Superior temporal gyrus (tissue), 1 donor: ENCODE results near the gene POU5F1.
"Not testable (repeated sequence)": the region's sequence is repeated elsewhere in the genome, so short reads cannot be mapped to it uniquely, and the experiment has no call there.

Experiments
- DNase-seq: peaks from one replicate; pipeline ENCODE4 v3.0.0-alpha.2; 2016; ENCODE audit errors: extremely low spot score

POU5F1 gene

DNA sequence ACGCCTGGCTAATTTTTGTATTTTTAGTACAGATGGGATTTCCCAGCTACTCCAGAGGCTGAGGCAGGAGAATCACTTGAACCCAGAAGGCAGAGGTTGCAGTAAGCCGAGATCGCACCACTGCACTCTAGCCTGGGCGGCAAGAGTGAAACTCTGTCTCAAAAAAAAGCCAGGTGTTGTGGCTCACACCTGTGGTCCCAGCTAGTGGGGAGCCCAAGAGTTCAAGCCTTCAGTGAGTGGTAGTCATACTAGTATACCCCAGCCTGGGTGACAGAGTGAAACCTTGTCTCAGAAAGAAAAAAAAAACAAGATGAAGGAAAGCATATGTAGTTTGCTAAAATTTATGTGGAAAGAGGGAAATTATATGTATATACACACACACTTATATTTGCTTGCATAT lies 20.0 kb upstream of the POU5F1 start:
- DNase-seq: no peak

DNA sequence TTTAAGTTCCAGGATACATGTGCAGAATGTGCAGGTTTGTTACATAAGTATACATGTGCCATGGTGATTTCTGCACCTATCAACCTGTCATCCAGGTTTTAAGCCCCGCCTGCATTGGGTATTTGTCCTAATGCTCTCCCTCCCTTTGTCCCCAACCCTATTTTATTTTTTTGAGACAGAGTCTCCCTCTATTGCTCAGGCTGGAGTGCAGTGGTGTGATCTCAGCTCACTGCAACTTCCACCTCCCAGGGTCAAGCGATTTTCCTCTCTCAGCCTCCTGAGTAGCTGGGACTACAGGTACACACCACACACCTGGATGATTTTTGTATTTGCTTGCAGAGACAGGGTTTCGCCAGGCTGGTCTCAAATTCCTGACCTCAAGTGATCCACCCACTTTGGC lies 18.7 kb upstream of the POU5F1 start:
- not testable (repeated sequence) for DNase-seq

DNA sequence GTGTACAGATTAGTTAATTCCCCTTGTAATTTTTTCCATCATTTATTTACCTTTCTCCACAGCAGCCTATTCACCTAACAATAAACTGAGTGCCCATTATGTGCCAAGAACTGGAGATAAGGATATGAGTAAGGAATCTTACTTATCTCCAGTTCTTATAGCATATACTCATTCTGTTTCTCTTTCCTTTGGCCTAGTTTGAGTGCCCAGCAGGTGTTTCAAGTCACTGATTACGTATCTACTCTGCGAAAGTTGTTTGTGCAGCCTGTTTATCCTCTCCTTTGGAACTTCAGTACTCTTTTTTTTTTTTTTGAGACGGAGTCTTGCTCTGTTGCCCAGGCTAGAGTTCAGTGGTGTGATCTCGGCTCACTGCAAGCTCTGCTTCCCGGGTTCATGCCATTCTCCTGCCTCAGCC lies 17.3 kb upstream of the POU5F1 start:
- no peak for DNase-seq

DNA sequence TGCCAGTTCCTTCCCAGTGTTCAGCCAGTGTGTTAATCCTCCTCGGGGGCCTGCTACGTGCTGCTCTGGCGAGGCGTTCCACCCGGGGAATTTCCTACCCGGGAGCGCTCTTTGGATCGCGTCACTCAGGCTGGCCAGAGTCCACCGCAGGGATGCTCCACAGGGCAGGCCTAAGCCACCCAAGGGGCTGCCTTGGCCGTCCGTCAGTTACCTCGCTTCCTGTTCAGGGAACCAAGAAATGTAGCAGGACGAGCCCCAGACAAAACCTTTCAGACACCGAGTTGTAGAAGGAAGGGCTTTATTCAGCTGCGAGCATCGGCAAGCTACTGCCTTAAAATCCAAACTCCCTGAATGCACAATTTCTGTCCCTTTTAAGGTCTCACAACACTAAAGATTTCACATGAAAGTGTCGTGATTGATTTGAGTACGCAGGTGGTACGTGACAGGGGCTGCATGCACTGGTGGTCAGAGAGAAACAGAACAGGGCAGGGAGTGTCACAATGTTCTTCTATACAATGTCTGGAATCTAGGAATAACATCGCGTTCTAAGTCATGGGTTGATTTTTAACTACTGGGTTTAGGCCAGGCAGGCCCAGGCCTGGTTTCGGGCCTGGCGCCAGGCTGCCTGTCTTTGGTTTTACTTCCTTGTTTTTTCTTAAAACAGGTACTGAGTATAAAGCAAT lies 15.7 kb upstream of the POU5F1 start:
- DNase-seq: no peak

DNA sequence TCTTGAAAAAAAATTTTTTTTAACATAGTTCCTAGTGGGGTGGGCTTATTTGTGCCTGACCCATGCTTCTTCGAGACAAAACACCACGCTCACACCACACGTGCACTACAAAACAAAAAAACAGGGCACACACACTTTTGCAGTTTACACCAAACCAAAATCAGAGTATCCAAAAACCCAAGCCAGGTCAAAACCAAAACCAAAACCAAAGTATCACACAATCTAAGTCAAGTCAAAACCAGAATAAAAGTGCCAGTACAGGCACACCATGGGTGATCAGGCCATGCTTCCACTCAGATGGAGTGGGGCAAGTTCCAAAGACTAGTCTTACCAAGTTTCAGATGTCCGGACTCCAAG lies 15.2 kb upstream of the POU5F1 start:
- DNase-seq: not testable (repeated sequence)

DNA sequence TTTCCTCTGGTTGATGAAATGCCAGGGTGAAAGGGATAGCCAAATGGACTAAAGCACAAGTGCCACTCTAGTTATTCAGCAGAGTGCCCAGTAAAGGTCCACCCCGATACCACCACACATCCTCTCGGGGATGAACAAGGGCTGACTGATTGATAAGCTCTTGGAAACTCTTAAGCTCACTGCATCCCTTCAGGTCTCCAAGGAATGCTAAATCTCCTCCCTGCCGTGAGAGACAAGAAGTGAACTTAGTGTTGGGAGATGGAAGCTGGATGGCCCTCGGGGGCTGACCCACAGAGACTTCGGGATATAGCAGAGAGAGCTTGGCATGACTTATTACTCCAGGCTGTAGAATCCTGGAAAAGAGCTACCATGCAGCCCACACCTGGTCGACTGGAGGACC lies 13.4 kb upstream of the POU5F1 start:
- DNase-seq: not testable (repeated sequence)

DNA sequence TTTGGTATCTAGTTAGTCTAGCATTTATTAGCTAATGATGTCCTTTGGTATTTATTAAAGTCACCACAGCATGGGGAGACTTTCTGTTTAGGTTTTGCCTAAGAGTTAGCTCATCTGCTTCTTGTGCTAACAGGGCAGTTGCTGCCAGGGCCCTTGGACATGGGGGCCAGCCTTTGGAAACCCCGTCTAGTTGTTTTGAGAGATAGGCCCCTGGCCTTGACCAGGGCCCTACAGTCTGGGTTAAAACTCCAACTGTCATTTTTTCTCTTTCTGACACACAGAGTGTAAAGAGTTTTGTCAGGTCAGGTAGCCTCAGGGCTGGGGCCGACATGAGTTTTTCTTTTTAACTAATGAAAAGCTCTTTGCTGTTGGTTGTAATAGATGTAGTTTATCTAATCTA lies 12.8 kb upstream of the POU5F1 start:
- DNase-seq: not testable (repeated sequence)

DNA sequence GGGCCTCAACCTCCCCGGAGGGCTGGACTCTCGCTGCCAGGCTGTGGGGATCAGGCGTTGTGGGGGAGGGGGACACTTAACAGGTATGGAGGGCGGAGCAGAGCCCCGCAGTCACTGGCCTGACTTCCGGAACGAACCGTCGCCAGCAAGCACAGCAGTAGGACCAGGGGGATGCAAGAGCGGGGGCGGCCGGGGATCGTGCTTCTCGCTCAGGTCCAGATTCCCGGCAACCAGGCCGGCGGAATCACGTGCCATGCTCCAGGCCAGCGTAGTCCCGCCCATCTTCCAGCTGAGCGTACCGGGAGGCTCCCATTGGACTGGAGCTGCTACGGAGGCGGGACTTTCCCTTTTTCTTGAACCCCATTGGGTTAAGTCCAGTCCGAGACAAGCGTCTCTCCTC lies 10.0 kb upstream of the POU5F1 start:
- DNase-seq: peak; percentile 48

DNA sequence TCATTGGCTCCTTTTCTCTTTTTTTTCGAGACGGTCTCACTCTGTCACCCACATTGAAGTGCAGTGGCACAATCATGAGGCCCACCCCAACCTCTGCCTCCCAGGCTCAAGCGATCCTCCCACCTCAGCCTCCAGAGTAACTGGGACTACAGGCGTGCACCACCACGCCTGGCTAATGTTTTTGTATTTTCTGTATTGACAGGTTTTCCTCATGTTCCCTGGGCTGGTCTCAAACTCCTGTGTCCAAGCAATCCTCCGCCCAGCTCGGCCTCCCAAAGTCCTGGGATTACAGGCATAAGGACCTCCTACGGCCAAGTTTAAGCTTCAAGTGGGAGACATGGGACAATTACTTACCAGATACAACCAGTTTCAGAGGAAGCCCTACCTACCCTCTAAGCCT lies 9.4 kb upstream of the POU5F1 start:
- DNase-seq: no peak

DNA sequence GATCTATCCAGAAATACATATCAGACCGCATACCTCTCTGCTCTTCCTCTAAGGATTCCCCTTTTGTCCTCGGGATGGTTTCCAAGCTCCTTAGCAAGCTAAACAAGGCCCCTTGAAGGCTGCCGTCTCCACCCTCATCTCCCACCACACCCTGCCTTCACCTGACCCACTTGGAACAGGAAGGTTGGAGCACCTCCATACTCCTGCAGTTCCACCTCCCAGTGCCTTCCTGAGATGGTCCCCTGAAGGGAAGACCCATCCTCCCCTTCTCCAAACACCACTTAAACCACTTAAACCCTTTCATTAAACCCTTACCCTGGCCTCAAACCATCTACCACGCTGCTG lies 8.5 kb upstream of the POU5F1 start:
- DNase-seq: no peak

DNA sequence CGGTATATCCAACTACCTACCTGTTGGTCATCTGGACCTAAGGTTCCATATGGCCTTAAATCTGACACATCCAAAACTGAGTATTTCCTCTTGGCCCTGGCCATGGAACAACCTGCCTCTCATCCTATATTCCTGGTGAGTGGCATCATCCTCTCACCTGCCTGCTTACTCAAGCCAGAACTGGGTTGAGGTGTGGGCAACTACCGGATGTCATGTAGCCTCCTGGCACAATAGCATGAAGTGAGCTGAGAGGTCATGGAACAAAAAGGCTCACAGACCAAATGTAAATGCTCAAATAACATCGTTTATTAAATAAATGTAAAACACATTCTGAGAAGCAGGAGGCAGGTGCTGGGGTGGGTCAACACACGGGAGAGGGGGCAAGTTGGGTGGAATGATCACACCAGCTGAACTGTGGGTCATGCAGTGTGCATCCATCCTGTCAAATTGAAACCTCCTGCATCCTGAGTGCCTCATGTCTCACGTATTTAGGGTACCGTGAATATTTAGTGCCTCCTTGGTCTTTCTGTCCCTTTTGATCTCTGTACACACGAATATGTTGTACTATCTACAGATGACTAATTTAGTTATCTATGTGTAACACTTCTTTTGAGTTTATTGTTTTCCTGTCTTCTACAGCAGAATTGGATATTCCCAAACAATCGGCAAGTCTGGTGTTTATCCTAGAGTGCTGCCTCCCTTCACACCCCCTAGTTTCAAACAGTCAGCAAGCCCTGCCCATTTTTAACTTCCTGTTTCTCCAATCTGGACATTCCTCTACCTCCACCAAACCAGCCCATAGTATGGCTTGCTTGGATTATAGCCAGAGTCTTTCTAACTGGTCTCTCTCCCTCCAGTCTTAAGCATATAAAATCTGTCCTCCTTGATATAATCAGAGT lies 7.9 kb upstream of the POU5F1 start:
- DNase-seq: no peak

DNA sequence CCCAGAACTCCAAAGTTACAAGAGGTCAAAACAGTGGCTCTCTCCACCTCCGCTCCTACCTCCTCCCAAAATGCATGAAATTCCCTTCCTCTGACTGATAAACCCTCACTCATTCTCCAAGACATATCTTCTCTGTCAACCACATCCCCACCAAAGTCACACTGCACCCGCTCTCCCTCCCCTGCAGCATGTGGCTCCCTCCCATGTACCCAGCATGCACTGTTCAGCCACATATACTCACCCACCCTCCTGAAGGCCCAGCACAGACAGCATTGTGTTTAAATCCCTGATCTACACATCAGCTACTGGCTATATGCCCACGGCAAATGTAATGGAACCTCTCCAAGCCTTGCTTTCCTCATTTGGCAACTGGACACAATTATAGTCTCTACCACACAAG lies 5.5 kb upstream of the POU5F1 start:
- DNase-seq: no peak

DNA sequence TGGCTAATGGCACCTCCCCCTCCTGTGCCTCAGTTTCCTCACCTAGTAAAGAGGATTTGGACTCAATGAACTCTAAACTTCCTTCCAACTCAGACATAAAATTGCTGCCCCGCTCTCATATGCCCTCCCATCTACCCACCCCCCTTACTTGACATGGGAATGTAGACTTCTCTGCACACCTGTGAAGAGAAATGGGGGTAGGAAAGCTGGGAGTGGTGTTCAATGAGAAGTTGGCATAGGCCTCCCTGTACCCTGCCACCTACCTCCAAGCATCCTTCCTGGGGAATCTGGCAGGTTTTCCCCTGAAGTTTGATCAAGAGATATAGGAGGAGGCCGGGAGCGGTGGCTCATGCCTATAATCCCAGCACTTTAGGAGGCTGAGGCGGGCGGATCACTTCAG lies 3.9 kb upstream of the POU5F1 start:
- DNase-seq: no peak

DNA sequence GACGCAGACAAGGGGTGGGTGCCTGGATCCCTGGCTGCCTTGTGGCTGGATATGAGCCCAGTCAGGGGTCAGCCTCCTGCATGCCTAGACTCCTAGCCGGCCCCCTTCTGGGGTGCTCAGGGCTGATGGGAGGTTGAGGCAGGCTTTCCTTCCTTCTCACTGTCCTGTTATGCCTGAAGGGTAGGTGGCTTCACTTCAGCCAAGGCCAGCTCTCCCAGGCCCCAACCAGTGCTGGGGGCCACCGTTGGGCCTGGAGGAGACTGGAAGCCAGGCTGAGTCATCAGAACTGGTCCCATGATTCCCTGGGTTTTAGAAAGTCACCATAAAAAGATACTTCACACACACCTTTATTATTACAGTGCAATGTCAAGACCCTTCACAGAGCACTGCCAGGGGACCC lies 2.9 kb upstream of the POU5F1 start:
- DNase-seq: no peak

DNA sequence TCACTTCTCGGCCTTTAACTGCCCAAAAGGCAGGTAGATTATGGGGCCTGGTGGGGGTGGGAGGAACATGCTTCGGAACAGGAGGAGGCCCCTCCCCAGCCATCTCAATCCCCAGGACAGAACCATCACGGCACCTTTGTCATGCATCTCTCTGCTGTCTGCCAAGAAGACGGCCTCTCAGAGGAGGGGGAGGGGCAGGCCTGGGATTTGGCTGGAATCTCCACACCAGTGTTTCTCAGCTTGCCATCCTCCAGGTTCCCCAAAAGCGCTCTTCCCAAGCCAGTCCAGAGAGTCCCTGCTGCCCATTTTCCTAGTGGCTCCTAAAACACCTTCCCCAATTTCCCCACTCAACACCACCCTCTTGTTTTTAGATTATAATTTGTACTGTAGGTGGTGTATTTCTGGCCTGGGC lies 2.5 kb upstream of the POU5F1 start:
- no peak for DNase-seq

DNA sequence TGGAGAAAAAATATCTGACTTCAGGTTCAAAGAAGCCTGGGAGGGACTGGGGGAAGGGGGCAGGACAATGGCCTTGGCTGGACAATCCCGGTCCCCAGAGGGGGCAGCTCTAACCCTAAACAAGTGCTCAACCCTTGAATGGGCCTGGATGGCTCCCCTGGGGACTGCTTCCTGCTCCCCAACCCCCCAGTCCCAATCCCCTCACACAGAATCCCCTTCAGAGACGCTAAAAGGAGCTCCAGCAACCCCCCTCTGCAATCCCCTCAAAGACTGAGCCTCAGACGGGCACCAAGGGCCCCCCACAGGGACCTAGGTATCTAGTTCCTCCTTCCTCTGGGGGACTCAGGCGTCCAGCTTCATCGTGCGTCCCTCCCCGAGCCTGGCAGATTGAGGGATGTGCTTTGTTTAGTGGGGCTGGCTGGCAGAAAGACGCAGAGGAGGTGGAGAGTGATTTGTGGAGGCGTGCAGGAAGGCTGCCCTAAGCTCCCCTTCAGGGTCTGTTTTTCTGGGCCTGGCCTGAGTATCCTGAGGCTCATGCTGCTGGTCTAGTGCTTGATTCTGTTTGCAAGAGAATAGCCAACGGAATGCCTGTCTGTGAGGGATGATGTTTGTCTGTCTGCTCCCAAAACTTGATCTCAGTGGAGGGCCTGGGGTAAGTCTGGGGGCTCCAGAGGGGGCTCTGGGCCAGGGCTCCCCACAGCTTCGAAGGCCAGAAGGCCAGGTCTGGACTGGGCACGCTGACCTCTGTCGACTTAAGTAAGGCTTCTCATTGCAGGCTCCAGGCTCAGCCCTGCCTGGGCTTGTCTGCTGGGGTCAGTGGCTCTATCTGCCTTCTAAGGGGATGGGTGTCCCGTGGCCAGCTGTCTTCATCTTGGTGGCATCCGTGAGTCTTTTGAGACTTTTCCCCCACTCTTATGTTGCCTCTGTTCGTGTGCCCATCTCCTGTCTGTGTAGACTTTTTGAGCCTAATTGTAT lies 1.7 kb upstream of the POU5F1 start:
- DNase-seq: no peak

DNA sequence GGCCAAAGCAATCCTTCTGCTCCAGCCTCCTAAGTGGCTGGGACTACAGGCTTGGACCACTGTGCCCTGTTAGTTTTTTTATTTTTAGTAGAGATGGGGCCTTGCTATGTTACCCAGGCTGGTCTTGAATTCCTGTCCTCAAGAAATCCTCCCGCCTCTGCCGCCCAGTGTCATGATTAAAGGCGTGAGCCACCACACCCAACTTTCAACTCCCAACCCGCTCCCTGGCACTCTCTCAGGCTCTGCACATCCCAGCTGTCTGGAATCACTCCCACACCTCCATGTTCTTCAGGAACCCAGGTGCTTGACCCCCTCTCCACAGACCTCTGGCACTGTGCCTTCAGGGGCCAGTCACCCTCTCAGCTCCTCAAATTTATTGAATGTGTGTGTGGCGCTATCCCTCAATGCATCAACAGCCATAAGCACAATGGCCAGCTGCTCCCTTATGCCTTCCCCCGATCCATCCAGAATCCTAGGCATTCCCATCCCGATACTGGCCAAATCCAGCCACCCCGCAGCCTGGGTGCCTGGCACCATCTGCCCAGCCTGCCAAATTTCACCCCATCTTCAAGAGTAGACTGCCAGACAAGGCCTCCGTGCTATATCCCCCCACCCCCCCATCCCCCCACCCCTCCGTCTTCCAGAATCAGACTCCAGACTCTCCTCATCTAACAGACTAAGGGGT lies 647 bp upstream of the POU5F1 start:
- no peak for DNase-seq

DNA sequence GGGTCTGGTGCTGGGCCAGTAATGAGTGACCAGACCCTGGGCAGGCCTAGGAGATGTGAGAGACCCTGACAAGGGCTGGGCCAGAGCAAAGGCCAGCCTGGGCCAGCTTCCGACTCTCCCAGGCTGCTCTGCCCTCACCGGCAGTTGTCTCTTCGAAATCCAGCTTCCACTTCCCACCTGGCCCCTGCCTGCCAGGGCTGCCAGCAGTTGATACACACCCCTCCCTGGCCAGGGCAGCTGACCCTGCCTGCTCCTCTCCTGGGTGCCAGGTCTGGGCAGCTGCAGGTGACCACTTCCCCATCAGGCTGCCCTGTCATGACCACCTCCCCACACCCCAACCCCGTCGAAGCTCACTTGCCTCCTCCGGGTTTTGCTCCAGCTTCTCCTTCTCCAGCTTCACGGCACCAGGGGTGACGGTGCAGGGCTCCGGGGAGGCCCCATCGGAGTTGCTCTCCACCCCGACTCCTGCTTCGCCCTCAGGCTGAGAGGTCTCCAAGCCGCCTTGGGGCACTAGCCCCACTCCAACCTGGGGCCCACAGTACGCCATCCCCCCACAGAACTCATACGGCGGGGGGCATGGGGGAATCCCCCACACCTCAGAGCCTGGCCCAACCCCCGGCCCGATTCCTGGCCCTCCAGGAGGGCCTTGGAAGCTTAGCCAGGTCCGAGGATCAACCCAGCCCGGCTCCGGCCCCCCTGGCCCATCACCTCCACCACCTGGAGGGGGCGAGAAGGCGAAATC lies 453 bp downstream of the POU5F1 start:
- not testable (repeated sequence) for DNase-seq

DNA sequence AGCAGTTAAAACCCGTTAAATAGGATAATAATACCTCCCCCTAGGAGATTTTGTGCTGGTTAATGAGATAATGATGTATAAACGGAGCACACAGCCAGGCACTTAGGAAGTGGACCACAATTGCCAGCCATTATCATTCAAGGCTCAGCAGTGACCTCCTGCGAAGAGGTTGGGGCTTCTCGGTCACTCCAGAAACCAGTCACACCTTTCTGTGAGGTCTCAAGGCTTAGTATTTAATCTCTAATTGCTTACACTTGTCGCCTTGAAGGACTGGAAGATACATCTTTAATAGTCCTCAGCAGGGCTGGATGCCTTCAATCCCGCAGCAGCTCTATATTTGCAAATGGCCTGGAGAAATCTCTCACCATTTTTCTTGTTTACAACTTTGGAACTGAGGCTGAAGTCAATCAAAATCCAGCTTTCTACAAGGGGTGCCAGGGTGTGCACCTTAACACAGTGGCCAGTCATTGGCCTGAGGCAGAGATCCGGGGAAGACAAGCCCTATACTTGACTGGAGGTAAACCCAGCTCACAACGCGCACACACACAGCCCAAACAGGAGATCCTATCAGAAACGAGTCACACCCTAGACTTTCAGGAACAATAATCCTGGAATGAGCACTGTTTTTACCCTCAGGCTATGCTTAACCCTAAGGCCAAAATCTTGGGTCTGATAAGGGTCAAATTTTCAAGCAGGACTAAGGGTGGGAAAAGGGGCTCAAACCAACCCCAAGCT lies 1.2 kb downstream of the POU5F1 start:
- no peak for DNase-seq

DNA sequence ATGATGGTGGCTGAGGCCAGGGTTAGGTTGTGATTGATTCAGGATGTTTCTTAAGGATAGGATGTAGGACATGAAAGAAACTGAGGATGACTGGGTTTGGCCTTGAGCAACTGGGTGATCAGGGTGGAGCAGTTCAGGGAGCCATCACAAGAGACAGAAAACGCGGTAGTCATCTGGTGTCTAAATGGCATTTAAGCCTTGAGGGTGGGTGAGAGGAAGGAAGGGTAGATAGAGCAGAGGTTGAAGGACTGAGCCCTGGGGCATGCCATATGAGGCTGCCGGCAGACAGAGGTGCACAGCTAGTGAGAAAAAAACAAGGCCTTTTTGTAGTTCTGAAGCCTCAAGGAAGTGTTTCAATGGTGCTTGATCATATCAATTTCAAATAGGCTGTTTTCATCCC lies 1.9 kb downstream of the POU5F1 start:
- no peak for DNase-seq
